Esophagus muscularis mucosa (tissue), 3 donors: ENCODE results near the gene EGFL7.

ENCODE experiments used
- CTCF ChIP-seq, 3 experiments: fragments of 200-600 bp in 2 of 3; fragments of 450-650 bp in 1 of 3; sonication (generic) in 2 of 3; IDR thresholded peaks; one replicate each; pipeline ENCODE4 v1.5.1; 2017 to 2019; ENCODE audit warnings: antibody characterized with exemption in 3 of 3, mild to moderate bottlenecking in 2 of 3, moderate library complexity in 1 of 3
- POLR2A ChIP-seq: fragments of 450-650 bp; IDR thresholded peaks from one replicate; pipeline ENCODE4 v1.6.1; 2017; ENCODE audit warnings: antibody characterized with exemption, moderate library complexity, mild to moderate bottlenecking, low read depth
- POLR2AphosphoS5 ChIP-seq, 2 donors: sonication (generic); formaldehyde crosslinking; IDR thresholded peaks; one replicate each; pipeline ENCODE4 v1.6.1; 2017; ENCODE audit warnings: antibody characterized with exemption in 2 of 2

- TF ChIP-seq POLR2AphosphoS5 (IDR thresholded peaks at IDR 0.05), result no peak
- no peak for TF ChIP-seq POLR2A
- TF ChIP-seq CTCF (IDR thresholded peaks at IDR 0.05), result no peak
These were observed 45.6 kb upstream of the EGFL7 start for GRCh38 chr9:136616948-136617695.
